SK-N-MC (cell line): ENCODE data around the gene STAM.

Experiments
- EZH2 ChIP-seq: fragments of 200-600 bp; sonication (generic); IDR thresholded peaks from one replicate; pipeline ENCODE4 v1.6.1; 2017; ENCODE audit warnings: antibody characterized with exemption
- FOXP2 ChIP-seq: optimal IDR thresholded peaks from 2 replicates; pipeline ENCODE3; 2011; ENCODE audit warnings: mild to moderate bottlenecking, moderate library complexity; ENCODE audit not compliant: insufficient read depth; ENCODE audit errors: extremely low read length, control extremely low read depth

DNA sequence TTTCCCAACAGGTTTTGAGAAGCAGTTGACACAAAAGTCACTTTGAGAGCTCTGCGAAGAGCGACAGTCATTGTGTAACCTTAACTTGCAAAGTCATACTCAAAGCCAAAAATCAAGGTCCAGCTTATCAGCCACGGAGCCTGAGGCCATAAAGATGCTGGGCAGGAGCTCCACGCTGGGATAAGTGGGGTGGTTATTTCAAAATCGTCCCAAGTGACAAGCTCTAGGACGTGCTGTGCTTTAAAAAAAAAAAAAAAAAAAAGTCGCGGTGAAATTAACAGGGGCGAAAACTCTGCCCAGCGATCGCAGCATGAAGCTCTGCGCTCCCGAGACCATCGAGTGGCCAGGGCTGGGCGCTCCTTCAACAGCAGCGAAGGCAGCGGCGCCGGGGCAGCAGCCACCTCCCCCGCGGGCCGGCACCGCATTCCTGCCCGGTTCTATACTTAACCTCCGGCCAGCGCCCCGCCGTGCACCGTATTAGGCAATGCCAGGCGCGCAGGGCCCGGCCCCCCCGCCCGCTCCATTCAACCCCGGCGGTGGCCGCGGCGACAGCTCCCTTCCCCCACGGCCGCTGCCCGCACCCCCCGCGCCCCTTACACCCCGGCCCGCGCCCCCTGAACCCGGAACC lies 27.4 kb upstream of the STAM start:
- TF ChIP-seq FOXP2: no peak
- no peak for TF ChIP-seq EZH2
